Erythroblast (primary cell): ENCODE measurements around the gene SFXN5.

Experiments used
- GATA1 ChIP-seq: IDR thresholded peaks from 2 replicates; pipeline ENCODE4 v1.6.1; 2011; ENCODE audit warnings: low read depth, mild to moderate bottlenecking, control low read depth, low read length, moderate library complexity
- POLR2A ChIP-seq: IDR thresholded peaks from 2 replicates; pipeline ENCODE4 v1.6.1; 2011; ENCODE audit warnings: mild to moderate bottlenecking, low read length

GRCh38 chr2:73114273-73114867 lies 42.9 kb upstream of the SFXN5 start:
- TF ChIP-seq POLR2A: no peak
- no peak for TF ChIP-seq GATA1
